AG08395 (cell line): ENCODE results near the gene RALA.

ENCODE experiments used
- DNase-seq: peaks from one replicate; pipeline ENCODE4 v3.0.0; 2012; ENCODE audit warnings: mixed read lengths, low spot score

RALA gene

DNA sequence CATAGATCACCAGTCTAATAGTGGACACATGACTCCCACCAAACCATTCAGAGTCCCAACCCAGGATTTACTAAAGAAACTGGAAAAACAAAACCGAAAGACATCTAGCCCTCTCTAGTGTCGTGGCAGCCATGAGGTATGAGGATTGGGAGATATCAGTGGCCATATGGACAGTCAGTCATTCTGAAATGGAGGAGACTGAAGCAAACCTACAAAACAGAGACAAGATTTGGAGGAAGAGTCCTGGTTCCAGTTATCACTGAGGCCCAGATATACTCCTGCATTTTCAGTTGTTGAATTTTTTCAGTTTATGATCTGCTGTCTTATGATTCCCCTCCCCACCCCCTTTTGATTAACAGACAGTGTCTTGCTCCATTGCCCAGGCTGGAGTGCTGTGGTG lies 9.1 kb upstream of the RALA start:
- no peak for DNase-seq

DNA sequence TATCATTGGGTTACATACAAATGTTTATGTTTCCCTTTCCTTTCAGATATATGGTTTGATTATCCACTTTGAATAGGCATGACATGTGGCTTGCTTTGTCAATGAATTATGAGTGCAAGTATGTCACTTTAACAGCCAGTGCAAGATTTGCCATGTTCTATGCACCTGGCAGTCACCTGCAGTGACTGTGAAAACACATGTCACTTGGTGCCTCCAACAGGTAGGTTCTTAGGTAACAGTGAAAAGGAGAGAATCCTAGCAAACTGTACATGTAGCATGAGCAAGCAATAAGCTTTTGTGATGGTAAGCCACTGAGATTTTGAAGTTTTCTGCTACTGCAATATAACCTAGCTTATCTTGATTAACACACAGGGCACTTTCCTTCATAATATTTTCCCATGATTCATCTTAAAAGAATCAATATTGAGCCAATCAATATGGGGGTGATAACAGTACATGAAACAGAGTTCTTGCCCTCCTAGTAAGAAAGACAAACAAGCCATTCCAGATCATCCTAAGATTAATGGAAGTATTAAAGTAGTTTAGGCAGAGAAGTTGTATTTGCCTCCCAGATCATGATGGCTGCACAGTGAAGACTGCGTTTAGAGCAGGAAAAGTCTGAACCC lies 7.9 kb upstream of the RALA start:
- no peak for DNase-seq

DNA sequence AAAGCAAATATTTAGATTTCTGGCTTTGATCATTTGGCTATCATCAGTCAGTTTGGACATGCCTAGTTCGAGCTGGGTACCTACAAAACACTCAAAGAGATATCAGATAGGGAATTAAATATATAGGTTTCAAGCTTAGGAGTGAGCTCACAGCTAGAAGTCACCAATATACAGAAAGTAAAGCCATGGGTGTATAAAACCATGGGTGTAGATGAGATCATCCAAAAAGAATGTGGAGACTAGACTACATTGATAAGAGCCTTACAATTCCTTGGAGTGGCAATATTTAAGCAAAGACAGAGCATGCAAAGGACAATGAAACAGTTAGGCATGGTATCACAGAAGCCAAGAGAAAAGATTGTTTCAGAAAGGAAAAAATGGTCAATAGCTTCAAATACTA lies 7.2 kb upstream of the RALA start:
- DNase-seq: no peak

DNA sequence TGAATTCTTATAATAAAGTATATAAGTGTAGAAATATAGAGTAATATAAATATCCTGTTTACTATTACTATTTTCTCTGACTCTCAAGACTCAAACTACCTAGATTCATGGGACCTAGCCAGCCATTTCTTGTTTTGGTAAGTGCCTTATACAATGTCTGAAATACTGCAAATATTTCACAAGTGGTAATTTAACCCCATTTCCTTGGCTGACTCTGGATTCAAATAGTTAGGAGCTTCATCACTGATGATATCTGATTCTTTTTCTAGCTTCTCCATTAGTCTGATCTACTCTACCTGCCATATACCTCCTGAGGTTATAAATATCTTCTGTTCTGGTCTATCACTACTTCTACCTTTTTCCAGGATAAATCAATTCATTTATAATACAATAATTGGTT lies 6.4 kb upstream of the RALA start:
- DNase-seq: no peak

DNA sequence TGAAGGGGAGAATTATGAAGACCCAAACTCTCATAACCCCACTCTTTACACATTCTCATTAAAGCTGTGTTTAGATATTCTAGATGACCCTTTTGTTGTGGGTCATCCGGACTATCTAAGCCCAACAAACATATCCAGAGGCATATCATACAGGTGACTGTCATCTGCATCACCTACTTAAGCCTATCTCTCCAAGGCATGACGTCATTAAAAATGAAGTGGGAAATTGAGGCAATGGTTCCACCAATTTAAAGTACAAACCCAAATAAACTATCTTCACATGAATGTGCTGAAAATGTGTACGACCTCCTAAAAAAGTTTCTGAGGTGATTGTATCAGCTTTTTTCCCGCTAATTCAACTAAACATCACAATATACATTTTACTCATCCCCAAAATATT lies 4.5 kb upstream of the RALA start:
- DNase-seq: no peak

DNA sequence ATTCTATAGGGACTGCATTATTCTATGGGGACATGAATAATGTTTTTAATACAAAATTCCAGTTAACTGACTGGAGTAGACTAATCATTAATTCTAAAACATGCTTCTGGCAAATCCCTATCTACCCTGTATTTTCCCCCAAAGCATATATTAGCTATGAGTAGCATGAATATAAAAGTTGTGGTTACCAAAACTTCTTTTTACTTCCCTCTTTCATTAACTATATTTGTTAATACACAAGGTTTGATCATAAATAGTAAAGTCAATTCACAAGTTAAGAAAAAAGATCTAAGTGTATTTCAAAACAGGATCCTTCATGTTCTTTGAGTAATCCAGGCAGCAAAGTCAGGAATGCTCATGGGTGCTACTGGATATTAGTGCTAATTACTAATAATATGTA lies 2.9 kb upstream of the RALA start:
- no peak for DNase-seq

DNA sequence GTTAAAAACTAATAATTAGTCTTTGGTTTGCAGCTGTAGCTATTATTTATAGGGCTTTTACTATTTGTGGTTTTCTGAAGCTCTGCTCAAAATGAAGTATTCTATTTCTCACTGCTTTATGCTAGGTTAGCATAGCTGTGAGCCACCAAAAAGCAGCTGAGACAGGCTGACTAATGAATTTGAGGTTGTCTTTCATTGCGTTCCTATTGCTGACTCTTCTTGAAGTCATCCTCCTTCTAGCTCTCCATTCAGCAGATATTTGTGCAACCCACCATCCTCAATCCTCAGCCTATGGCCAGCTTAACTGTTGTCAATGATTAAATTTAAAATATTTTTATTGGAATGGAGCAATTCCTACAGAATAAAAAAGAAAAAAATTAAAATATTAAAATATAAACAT lies 2.1 kb upstream of the RALA start:
- peak; percentile 81 for DNase-seq

DNA sequence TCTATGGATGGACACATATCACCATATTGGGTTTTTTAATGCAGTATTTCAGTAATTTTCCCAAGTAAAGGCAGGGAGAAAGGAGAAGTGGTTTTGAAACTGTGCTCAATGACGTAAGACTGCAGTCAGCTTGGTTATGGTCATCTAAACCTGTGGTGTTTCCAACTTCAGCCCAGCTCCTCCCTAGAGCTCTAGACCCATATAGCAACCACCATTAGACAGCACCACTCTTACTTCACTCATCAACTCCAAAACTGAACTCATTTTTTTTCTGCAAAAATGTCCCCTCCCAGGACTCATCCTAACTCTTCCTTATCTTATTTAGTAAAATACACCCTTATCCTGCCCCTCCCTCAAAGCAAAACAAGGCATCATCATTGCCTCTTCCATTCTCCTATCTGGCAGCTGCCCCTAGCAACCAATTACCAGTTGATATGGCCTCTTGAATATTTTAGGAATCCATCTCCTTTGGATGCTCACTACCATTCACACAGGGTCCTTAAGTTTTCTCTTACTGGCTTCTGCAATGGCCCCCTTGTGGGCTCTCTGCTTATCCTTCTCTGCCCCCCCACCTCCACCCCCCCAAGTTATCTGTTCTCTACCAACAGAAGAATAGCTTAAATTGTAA lies 1.5 kb upstream of the RALA start:
- DNase-seq: no peak

DNA sequence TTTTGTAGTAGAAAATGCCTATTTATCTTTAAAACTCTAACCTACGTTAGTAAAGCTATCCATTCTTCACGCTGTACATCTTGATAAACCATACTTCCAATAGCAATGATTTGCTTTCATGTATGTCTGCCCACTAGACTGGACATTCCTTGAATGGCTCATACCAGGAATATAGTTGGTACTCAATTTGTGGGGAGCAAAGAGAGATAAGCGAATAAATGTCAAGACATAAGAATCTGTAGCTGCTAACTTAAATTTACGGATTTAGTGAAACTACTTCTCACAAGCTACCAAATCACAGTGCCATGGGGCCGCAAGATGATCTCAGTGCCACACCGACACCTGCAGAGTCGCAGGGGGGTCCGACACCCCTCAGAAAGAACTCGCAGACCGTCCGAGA lies 763 bp upstream of the RALA start:
- no peak for DNase-seq

DNA sequence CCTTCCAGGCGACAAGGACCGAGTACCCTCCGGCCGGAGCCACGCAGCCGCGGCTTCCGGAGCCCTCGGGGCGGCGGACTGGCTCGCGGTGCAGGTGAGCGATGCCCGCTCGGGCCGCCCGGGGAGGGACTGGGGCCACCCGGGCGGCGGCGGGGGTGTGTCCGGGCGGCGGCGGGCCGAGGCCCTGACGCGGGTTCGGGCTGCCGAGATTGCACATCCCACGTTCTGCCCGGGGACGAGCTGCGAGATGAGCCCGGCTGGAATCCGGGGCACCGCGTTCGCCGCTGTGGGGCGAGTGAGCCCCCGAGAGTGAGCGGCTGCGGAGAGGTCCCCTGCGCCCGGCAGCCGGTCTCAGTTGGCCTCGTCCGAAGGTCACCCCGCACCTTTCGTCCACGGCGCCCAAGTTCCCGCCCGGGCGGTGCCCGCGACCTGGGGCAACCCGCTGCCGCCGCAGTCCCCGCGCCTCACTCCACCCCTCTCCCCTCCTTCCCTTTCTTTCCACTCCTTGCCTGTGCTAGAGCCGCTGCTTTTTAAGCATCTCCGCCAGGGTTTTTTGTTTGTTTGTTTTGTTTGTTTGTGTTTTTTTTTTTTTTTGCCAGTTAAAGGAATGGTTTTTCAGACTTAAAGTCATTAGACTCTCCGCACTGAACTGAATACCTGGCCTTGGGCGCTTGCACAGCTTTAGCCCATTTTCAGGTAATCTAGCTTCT lies 515 bp downstream of the RALA start:
- DNase-seq: no peak

DNA sequence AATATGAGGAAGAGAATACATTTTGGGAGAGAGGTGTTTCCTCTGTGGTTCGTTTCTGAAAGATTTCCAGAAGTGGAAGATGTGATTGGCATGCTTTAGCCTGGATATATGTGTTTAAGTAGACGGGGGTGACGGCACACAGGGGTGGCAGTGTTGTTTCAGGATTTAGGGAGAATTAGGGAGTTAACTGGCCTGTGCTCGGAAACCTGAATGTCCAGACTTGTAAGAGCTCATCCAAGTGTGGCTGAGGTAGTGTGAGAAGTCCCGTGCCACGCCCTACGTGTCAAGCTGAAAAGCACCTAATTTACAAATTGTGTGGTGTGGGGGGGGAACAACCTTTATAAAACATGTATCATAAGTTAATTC lies 1.1 kb downstream of the RALA start:
- no peak for DNase-seq

DNA sequence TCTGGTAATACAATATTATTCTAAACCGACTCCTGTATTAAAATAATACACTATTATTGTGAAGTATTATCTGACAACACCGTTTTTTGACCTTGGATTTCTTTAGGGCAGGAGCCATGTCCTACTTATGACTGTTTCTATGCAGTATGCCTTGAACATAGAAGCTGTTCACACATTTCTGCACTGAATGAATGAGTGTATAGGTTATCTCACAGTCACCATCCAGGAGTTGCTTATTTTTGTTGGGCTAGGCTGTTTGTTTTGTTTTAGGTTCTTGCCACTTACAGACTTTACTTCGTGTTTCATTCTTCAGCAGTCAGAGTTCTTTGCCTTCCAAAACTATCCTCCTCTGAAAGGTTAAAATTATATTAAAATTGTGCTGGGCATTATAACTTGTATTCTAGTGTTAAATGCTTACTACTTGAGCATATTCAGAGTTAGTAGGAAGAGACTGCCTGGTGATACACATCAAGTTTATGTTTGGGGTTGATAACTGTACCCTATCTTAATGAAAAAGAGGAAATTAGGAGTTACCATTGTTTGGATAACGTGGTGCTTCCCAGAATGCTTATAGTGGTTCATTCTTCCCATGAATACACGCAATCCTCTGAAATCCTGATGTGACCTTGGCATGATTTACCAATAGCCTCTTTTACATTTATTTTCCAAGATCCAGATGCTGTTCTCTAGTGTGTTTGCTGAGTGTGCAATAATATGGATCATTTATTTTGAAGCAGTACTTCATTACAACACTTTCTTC lies 1.7 kb downstream of the RALA start:
- DNase-seq: no peak

DNA sequence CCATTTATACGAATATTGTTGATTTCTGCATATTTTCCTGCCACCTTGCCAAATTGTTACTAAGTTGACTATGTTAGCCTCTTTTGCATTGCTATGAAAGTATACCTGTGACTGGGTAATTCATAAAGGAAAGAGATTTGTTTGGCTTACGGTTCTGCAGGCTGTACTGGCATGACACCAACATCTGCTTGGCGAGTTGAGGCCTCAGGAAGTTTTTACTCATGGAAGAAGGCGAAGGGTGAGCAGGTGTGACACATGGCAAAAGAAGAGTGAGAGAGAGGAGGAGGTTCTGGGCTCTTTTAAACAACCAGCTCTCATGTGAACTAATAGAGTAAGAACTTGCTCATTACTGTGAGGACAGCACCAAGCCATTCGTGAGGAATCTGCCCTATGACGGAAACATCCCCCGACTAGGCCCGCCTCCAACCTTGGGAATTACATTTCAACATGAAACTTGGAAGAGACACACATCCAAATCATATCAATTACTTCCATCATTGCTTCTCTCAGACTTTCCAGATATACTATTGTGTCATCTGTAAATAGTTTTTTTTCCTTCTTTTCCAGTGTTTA lies 8.4 kb downstream of the RALA start:
- DNase-seq: no peak

DNA sequence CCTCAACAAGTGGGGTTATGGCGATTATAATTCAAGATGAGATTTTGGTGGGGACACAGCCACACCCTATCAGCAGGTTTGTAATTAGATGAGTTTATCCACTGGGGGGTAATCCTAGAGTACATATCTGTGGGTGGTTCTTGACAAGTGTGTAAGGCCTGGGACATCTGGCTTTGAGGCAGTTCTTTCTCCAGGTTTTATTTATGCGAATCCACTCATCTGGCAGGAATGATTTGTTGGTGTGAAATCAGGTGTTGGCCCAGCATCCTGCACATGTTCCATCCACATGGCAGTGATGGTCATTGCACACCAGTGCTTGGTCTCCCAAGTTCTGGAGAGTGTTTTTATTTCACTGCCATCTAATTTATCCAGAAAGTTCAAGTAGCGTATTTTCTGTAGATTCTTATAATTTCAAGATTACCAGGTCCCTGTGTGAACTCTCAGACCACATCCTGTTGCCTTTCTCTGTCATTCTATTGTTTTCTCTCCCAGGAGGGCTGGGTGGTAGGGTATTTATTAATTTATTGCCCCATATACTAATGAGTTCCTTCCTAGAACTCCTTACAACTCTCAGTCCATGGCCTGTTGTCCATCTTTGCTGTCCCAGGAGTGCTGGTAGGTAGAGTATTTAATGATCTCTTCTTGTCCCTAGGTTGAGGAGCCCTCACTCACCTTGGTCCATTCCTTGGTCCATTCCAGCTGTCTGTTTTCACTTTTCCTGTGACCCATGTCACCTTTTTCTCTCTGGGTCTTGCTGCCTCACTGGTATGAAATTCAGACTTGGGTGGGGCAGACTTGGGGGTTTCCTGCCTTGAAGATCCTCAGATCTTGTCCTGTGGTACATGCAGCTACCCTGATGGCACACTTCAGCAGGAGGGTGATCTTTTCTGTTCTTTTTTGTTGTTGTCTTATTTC lies 10.4 kb downstream of the RALA start:
- DNase-seq: no peak

DNA sequence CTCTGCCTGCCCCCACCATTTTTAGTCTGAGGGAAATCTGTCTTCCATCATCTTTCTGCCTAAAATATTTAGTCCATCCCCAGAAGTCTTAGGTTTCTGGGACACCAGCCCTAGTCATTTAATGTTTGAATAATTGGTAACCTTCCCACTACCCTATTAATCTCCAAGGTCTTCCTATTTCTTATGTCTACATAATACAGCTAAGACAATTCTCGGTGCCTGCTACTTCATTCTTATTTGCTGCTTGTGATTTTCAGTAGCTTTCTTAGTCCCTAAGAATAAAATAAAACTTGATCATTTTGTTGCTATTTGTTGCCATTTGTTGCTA lies 11.1 kb downstream of the RALA start:
- DNase-seq: no peak

DNA sequence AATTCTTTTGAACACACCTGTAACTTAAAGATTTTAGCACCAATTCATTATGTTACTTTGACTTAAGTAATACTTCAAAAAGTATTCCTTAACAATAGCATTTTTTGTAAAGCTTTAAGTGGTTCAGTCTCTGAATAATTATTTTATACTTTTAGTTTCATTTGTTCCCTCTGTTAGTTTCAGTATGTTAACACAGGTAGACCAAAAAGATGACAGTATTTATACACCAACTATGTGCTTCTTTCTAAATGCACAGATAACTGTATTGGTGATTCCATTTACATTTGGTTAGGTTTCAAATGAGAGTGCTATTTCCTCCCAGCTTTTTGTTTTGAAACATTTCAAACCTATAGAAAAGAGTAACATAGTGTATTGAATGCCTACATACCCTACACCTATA lies 14.0 kb downstream of the RALA start:
- DNase-seq: no peak

DNA sequence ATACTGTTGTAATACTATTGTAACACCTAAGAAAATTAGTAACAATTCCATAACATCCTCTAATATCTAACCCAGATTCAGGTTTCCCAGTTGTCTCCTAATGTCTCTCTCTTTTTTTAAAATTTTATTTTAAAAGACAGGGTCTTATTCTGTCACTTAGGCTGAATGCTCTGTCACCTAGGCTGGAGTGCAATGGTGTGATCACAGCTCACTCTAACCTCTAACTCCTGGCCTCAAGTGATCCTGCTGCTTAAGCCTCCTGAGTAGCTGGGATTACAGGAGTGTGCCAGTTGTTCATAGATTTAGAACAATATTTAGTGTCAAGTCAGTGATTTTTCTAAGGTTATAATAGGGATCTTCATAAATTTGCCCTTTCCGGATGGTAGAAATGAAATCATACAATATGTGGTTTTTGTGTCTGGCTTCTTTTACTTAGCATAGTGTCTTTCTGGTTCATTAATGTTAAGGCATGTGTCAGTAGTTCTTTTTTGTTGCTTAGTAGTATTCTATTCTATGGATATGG lies 14.7 kb downstream of the RALA start:
- DNase-seq: no peak

DNA sequence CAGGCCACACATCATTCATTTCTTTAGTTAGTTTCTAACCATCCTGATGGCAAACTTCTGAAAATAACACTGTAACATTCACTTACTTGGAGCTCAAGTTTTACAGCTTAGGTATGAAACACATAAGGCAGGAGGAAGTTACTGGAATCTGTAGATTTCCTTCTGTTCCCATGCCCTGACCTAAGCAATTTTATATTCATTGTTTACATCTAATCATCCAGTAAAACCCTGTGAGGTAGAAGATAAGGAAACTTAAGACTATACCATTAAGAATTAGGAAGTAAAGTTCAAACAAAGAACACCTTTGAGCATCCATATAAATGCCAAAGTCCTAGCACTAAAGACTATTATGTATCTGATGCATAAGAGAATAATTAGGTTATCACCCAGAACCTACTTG lies 19.5 kb downstream of the RALA start:
- no peak for DNase-seq

DNA sequence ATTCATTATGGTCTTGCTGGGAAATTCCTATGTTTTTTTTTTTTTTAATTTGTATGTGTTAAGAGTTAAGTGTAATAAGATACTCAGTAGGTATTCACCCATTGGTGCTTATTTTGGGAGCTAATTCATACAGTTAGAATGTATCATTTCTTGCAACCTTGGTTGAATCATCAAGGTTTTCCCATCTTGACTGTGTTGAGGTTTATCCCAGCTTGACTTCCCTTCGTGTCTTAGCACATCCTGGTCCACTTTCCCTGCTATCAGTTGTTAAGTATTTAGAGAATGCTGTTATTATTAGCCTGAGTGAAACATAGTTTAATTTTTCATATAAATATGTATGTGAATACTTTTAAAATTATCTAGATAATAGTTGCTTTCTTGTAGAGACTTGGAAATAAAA lies 20.8 kb downstream of the RALA start:
- DNase-seq: peak; percentile 40

DNA sequence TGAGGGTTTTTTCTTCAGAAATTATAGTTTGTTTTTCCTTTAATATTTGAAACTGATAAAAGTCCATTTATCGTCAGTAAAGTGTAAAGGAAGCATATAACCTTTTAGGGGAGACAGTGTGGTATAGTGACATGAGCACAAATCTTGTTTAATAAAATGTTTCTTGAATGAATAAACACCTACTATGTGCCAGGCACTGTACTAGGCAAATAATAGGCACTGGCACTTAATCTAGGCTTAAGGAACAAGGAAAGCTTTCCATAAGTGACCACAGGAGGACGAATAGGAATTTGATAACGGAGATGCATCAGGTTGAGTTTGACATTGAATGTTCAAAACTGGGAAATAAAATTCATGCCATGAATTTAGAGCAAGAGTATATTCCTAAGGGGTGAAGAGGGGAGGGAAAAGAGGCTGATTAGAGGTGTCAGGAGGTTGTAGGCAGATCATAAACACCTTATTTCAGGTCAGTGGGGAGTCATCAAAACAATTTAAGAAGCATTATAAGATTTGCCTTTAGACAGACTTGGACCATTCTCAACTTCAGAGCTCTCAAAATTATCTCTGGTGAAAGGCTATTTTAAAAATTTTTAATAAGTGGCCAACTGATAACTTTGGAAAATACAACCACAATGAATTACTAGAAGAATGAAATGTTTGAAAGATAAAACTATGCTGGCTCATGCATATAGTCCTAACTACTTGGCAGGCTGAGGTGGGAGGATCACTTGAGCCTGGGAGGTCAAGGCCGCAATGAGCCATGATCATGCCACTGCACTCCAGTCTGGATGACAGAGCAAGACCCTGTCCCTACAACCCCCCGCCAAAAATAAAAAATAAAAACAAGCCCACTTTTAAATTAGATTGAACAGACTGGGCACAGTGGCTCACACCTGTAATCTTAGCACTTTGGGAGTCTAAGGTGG lies 22.4 kb downstream of the RALA start:
- DNase-seq: no peak
